ENCODE data around the gene LRRC4C.

- TF ChIP-seq TCF12 (IDR thresholded peaks at IDR 0.05; ENCODE audit: low read depth): no peak
- TF ChIP-seq, protein P1, sequence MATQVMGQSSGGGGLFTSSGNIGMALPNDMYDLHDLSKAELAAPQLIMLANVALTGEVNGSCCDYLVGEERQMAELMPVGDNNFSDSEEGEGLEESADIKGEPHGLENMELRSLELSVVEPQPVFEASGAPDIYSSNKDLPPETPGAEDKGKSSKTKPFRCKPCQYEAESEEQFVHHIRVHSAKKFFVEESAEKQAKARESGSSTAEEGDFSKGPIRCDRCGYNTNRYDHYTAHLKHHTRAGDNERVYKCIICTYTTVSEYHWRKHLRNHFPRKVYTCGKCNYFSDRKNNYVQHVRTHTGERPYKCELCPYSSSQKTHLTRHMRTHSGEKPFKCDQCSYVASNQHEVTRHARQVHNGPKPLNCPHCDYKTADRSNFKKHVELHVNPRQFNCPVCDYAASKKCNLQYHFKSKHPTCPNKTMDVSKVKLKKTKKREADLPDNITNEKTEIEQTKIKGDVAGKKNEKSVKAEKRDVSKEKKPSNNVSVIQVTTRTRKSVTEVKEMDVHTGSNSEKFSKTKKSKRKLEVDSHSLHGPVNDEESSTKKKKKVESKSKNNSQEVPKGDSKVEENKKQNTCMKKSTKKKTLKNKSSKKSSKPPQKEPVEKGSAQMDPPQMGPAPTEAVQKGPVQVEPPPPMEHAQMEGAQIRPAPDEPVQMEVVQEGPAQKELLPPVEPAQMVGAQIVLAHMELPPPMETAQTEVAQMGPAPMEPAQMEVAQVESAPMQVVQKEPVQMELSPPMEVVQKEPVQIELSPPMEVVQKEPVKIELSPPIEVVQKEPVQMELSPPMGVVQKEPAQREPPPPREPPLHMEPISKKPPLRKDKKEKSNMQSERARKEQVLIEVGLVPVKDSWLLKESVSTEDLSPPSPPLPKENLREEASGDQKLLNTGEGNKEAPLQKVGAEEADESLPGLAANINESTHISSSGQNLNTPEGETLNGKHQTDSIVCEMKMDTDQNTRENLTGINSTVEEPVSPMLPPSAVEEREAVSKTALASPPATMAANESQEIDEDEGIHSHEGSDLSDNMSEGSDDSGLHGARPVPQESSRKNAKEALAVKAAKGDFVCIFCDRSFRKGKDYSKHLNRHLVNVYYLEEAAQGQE (IDR thresholded peaks at IDR 0.05; ENCODE audit: low read depth): no peak
- TF ChIP-seq RAD21 (IDR thresholded peaks at IDR 0.05; ENCODE audit: low read depth): no peak
Measured at GRCh38 chr11:40952479-40952878, 507.0 kb downstream of the LRRC4C start.
